Measurements from ENCODE around the gene CDYL2.
A peak's percentile ranks its signal among the peaks of the same experiment; 100 is the strongest.

The CDYL2 gene

GRCh38 chr16:80807906-80808305 is 3.5 kb upstream of the CDYL2 start:
- H3K4me3 ChIP-seq (ENCODE audit: low read depth in 1 of 2, low read length in 1 of 2) = no peak overlapping the region
- no peak overlapping the region for H3K27ac ChIP-seq
- peaks cover 26% of the 10 kb centered on the region for H3K27me3 ChIP-seq
- TF ChIP-seq CTCF (IDR thresholded peaks at IDR 0.05) = no peak
- H3K4me1 ChIP-seq (ENCODE audit: control insufficient read depth in 1 of 2, insufficient read depth in 1 of 2, low read depth in 1 of 2, low read length in 1 of 2) = peaks cover 19 to 26% of the 10 kb centered on the region in 2 experiments
- H3K36me3 ChIP-seq = no peaks in the 10 kb centered on the region
- no peaks in the 10 kb centered on the region for H3K9me3 ChIP-seq

- Histone ChIP-seq H3K9me3 (no peaks in the 10 kb centered on the region), H3K27ac (no peak overlapping the region), H3K4me3 (ENCODE audit: low read depth in 1 of 2, low read length in 1 of 2) (no peak overlapping the region), H3K4me1 (ENCODE audit: control insufficient read depth in 1 of 2, insufficient read depth in 1 of 2, low read depth in 1 of 2, low read length in 1 of 2) (peaks cover 19 to 26% of the 10 kb centered on the region in 2 experiments), H3K27me3 (peaks cover 26% of the 10 kb centered on the region), H3K36me3 (no peaks in the 10 kb centered on the region)
- no peak for TF ChIP-seq CTCF (IDR thresholded peaks at IDR 0.05)
Observed at GRCh38 chr16:80806927-80807340, 2.5 kb upstream of the CDYL2 start.

GRCh38 chr16:80806289-80806688 is 1.9 kb upstream of the CDYL2 start:
- H3K4me1 ChIP-seq (ENCODE audit: control insufficient read depth in 1 of 2, insufficient read depth in 1 of 2, low read depth in 1 of 2, low read length in 1 of 2) = peaks cover 19 to 26% of the 10 kb centered on the region in 2 experiments
- no peaks in the 10 kb centered on the region for H3K9me3 ChIP-seq
- TF ChIP-seq CTCF (IDR thresholded peaks at IDR 0.05) = no peak
- H3K4me3 ChIP-seq (ENCODE audit: low read depth in 1 of 2, low read length in 1 of 2) = no peak overlapping the region
- peaks cover 26% of the 10 kb centered on the region for H3K27me3 ChIP-seq
- H3K36me3 ChIP-seq = no peaks in the 10 kb centered on the region
- no peak overlapping the region for H3K27ac ChIP-seq

GRCh38 chr16:80804056-80804525 is 307 bp downstream of the CDYL2 start:
- Histone ChIP-seq H3K36me3 (no peaks in the 10 kb centered on the region), H3K27me3 (peaks cover 26% of the 10 kb centered on the region), H3K4me3 (ENCODE audit: low read depth in 1 of 2, low read length in 1 of 2) (peak overlapping the region; percentile 55 to 61), H3K9me3 (no peaks in the 10 kb centered on the region), H3K4me1 (ENCODE audit: control insufficient read depth in 1 of 2, insufficient read depth in 1 of 2, low read depth in 1 of 2, low read length in 1 of 2) (peaks cover 10 to 12% of the 10 kb centered on the region in 2 experiments), H3K27ac (no peak overlapping the region)
- TF ChIP-seq CTCF (IDR thresholded peaks at IDR 0.05) = no peak

GRCh38 chr16:80803339-80804055 is 901 bp downstream of the CDYL2 start:
- peaks cover 26% of the 10 kb centered on the region for H3K27me3 ChIP-seq
- TF ChIP-seq CTCF (IDR thresholded peaks at IDR 0.05) = peak; percentile 29
- H3K4me1 ChIP-seq (ENCODE audit: control insufficient read depth in 1 of 2, insufficient read depth in 1 of 2, low read depth in 1 of 2, low read length in 1 of 2) = peaks cover 9 to 10% of the 10 kb centered on the region in 2 experiments
- peak overlapping the region; percentile 49 to 55 for H3K4me3 ChIP-seq (ENCODE audit: low read depth in 1 of 2, low read length in 1 of 2)
- H3K36me3 ChIP-seq = no peaks in the 10 kb centered on the region
- peak overlapping the region; percentile 49 for H3K27ac ChIP-seq
- no peaks in the 10 kb centered on the region for H3K9me3 ChIP-seq
